ENCODE data around the gene SYNM.
A peak's percentile ranks its signal among the peaks of the same experiment; 100 is the strongest.

The SYNM gene

DNA sequence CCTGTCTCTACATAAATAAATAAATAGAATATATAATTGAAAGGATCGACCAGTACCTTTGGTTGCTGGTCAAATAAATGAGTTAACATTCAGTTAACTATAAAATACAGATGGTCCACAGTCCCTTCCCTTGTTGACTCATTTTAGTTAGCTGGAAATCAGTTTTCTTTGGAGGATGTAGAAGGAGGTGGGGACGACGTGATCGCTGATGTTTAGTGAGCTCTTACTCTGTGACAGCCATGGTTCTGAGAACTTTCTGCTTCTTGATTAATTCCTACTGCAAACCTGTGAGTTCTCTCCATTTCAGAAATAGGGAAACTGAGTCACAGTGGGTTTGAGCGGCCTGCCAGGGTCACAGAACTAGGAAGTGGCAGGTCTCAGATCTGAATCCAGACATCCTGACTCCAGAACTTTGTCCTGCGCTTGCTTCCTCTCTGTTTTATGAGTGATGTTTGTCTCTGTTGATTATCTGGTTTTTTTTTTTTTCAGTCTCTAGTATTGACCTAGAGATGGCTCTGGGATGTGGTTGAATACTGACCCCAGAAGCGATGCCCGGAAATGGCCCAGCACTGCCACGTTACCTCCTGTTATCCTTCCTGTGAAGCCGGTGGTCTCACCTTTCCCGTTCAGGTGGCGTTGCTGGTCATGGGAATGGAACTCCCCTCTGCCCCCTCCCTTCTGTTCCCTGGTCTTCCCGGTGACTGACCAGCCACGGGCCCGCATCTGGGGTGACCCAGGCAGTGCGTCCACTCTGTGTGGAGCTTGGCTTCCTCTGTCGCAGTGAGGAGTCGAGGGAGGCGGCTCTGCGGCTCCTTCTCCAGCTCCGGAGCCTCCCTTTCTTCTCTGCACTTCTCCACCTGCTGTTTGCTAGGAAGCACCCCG lies 18.2 kb downstream of the SYNM start:
- FAIRE-seq (no peak), DNase-seq (ENCODE audit: low spot score) (no peak)

DNA sequence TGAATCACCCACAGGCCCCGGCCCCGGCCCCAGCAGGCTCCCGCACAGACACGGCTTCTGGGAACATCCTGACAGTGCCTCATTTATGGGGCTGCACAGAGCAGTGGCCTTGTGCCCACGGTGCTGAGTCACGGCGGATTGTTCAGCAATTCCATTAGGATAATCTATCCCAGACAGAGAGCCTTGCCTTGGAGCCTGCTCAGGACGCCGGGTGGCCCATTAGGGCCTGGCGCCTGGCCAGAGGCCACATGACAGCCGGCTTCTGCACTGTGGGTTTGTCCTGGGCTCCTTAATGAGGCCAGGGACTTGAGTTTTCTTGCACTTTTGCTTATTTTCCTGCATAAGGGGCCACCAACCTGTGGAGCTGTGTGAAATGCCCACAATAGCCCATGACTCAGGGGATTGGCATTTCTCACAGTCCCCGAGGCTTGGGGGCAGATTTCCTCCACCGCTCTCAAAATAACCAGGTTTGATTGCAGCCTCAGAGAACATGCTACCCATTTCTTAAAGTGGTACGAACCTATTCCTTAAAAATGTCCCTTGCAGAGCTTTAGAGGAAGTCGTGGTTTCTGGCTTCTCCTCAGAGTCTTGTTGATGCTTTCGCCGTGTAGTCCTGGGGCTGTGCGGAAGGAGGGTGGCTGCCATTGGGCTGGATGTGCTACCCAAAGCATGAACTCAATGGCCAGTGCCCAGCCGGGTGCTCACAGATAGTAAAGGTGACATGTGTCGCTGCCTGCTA lies 19.0 kb downstream of the SYNM start:
- FAIRE-seq, result peak; percentile 96
- peak; percentile 97 for DNase-seq (ENCODE audit: low spot score)

DNA sequence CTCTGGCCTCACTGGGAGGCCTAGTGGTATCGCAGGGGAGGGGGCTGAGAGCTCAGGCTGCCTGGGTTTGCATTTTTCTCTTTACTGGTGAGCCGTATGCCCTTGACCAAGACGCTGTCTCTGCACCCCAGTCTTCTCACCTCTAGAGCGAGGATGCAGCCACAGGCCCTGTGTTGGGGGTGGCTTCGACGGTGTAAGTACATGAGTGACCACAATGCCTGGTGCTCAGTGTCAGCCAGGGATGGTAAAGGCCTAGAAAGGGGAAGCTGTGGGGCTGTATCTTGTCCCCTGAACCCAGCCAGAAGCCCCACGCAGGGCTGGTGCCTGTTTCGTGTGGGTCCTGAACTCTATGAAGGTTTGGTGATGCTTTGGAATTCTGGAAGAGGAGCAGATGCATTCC lies 19.8 kb downstream of the SYNM start:
- no peak for DNase-seq (ENCODE audit: low spot score)
- FAIRE-seq, result no peak

DNA sequence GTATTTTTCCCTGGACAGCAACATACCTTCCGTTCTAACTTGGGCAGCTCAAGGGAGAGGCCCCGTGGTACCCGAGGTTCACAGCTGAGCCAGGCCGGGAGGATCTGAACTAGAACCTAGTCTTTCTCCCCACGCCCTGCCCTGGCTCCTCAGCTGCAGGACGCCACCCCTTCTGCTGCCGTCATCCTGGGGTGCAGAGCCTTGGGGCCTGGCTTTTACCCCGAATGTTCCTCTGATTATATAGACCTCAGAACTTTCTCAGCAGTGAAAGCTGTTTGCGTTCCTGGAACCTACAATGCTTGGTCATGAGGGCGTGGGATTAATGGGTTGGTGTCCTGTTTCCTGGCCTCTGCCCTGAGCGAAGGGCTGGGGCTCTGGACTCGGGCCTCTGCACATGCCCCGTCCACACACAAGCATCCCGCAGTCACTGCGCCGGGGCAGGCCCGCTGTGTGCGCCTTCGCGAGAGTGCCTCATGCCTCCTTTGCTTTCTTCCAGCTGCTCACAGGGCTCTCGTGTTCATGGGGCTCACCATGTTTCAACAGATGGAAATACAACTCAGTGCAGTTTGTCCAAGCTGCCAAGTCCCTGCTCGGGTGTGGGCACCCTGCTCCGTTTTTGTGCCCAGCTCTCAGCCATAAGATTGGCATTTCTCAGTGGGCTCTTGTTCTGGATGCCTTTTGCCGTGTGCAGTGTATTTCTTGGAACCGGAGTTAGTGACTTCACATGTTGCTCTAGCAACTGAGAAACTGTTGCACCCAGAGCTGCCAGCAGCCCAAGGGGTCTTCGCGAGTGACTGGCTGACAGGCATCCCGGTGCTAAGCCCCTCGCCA lies 20.4 kb downstream of the SYNM start:
- FAIRE-seq (no peak), DNase-seq (ENCODE audit: low spot score) (no peak)

DNA sequence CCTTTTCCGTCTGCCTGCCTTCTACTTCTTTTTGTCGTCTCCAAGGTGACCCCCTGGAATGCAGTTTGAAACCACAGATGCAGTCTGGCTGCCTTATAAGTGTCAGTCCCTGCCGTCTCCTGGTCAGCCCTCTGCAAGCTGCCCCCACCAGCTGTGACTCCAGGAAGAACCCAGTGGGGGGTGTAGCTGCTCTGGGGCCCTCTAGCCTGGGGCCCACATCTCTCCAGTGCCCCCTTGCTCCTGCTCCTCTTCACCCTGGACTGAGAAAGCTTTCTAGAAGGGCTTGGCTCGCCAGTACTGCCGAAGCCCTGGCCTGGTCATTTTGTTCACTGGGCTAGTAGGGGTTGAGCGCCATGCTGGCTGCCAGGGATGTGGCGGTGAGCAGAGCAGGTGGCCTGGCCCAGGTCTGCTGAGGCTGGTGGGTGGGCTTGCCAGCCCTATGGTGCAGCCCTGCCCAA lies 21.3 kb downstream of the SYNM start:
- DNase-seq (ENCODE audit: low spot score) (no peak), FAIRE-seq (no peak)

DNA sequence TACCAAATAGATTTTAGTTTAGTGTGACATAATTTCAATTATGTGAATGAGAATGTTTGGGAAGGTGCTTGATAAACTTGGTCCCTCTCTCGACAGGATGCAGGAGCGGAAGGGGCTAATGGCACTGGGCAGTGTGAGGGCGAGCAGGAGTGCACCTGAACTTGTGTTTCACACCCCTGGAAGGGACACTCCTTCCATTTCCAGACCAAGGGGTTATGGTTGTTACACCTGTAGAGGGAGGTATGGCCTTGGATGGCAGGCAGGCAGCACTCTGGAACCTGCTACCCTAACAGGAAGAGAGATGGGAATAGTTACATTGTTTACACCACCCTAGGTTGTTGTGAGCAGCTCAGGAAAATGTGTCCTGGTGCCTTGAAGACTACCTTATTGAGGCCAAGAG lies 22.1 kb downstream of the SYNM start:
- DNase-seq (ENCODE audit: low spot score) (no peak), FAIRE-seq (no peak)

DNA sequence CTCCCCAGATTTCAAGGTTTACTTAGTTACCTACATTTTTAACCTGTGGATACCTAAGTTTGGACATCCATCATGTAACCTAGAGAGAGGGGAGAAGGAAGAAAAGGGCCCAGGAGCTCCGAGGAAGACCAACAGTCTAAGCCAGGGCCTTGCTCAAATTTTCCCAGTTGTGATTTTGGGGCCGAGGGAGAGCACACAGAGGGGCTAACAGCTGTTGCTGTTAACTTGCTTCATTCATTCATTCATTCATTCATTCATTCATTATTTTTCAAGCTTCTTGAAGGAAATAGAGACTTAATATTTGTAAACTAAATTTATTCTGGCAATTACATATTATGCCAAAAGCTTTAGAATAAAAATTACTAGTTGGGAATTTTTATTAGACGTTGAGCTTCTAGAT lies 22.9 kb downstream of the SYNM start:
- DNase-seq (ENCODE audit: low spot score) (no peak), FAIRE-seq (no peak)

DNA sequence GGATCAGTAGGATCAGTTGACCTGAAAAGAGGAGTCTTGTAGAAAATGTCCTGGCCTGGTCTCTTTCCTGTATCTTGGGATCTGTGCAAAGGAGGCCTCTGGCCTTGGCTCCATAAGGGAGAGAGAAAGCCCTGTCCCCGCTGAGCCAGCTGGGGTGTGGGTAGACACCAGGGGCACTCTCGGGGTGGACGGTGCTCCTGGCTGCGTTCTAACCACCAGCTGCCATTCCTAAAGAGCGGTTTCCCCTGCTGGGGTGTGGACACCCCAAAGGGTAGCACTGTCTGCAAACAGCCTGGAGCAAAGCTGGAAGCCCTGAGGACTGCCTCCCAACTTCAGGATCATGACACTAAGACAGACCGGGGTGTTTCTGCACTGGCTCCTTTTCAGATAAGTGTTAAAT lies 23.5 kb downstream of the SYNM start:
- DNase-seq (ENCODE audit: low spot score) (no peak), FAIRE-seq (no peak)

DNA sequence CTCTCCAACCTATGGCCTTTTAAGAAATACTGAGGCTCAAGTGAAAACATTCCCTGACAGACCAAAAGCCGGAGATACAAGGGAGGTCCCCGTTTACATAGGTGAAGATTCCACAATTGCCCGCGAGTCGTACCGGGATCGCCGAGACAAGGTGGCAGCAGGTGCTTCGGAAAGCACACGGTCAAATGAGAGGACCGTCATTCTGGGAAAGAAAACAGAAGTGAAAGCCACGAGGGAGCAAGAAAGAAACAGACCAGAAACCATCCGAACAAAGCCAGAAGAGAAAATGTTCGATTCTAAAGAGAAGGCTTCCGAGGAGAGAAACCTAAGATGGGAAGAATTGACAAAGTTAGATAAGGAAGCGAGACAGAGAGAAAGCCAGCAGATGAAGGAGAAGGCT lies 24.8 kb downstream of the SYNM start:
- DNase-seq (ENCODE audit: low spot score) (no peak), FAIRE-seq (no peak)

DNA sequence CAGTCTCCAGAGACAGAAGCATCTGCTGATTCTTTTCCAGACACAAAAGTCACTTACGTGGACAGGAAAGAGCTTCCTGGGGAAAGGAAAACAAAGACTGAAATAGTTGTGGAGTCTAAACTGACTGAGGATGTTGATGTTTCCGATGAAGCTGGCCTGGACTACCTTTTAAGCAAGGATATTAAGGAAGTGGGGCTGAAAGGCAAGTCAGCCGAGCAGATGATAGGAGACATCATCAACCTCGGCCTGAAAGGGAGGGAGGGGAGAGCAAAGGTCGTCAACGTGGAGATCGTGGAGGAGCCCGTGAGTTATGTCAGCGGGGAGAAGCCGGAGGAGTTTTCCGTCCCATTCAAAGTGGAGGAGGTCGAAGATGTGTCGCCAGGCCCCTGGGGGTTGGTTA lies 25.4 kb downstream of the SYNM start:
- FAIRE-seq, result no peak
- DNase-seq (ENCODE audit: low spot score), result peak; percentile 32

DNA sequence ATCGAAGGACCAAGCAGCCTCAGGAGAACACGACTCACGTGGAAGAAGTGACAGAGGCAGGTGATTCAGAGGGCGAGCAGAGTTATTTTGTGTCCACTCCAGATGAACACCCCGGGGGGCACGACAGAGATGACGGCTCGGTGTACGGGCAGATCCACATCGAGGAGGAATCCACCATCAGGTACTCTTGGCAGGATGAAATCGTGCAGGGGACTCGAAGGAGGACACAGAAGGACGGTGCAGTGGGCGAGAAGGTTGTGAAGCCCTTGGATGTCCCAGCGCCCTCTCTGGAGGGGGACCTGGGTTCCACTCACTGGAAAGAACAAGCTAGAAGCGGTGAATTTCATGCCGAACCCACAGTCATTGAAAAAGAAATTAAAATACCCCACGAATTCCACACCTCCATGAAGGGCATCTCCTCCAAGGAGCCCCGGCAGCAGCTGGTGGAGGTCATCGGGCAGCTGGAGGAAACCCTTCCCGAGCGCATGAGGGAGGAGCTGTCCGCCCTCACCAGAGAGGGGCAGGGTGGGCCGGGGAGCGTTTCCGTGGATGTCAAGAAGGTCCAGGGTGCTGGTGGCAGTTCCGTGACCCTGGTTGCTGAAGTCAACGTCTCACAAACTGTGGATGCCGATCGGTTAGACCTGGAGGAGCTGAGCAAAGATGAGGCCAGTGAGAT lies 26.0 kb downstream of the SYNM start:
- DNase-seq (ENCODE audit: low spot score) (no peak), FAIRE-seq (no peak)

DNA sequence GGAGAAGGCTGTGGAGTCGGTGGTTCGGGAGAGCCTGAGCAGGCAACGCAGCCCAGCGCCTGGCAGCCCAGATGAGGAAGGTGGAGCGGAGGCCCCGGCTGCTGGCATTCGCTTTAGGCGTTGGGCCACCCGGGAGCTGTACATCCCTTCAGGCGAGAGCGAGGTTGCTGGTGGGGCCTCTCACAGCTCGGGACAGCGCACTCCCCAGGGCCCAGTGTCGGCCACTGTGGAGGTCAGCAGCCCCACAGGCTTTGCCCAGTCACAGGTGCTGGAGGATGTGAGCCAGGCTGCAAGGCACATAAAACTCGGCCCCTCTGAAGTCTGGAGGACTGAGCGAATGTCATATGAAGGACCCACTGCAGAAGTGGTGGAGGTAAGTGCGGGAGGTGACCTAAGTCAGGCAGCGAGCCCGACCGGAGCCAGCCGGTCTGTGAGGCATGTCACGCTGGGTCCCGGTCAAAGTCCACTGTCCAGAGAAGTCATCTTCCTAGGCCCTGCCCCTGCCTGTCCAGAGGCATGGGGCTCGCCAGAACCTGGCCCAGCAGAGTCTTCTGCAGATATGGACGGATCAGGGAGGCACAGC lies 26.7 kb downstream of the SYNM start:
- FAIRE-seq (no peak), DNase-seq (ENCODE audit: low spot score) (no peak)

DNA sequence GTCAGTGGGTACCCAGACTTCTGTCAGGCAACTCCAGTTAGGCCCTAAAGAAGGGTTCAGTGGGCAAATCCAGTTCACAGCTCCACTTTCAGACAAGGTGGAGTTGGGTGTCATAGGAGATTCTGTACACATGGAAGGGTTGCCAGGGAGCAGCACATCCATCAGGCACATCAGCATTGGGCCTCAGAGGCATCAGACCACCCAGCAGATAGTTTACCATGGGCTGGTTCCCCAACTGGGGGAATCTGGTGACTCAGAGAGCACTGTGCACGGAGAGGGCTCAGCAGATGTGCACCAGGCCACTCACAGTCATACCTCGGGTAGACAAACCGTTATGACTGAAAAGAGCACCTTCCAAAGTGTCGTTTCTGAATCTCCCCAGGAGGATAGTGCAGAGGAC lies 27.2 kb downstream of the SYNM start:
- FAIRE-seq (no peak), DNase-seq (ENCODE audit: low spot score) (no peak)

DNA sequence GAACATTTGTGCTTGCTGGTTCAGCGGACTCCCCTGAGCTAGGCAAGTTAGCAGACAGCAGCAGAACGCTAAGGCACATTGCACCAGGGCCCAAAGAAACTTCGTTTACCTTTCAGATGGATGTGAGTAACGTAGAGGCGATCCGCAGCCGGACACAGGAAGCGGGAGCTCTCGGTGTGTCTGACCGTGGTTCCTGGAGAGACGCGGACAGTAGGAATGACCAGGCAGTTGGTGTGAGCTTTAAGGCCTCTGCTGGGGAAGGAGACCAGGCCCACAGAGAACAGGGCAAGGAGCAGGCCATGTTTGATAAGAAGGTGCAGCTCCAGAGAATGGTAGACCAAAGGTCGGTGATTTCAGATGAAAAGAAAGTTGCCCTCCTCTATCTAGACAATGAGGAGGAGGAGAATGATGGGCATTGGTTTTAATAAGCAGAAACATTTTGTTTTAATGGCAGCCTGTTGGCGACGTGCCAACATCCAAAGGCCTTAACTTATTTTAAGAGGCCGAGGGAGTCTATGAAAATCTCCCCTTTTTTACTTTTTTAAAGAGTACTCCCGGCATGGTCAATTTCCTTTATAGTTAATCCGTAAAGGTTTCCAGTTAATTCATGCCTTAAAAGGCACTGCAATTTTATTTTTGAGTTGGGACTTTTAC lies 27.9 kb downstream of the SYNM start:
- FAIRE-seq (no peak), DNase-seq (ENCODE audit: low spot score) (no peak)

DNA sequence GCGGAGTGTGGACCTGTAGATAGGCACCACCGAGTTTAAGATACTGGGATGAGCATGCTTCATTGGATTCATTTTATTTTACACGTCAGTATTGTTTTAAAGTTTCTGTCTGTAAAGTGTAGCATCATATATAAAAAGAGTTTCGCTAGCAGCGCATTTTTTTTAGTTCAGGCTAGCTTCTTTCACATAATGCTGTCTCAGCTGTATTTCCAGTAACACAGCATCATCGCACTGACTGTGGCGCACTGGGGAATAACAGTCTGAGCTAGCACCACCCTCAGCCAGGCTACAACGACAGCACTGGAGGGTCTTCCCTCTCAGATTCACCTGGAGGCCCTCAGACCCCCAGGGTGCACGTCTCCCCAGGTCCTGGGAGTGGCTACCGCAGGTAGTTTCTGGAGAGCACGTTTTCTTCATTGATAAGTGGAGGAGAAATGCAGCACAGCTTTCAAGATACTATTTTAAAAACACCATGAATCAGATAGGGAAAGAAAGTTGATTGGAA lies 29.5 kb downstream of the SYNM start:
- no peak for DNase-seq (ENCODE audit: low spot score)
- no peak for FAIRE-seq

DNA sequence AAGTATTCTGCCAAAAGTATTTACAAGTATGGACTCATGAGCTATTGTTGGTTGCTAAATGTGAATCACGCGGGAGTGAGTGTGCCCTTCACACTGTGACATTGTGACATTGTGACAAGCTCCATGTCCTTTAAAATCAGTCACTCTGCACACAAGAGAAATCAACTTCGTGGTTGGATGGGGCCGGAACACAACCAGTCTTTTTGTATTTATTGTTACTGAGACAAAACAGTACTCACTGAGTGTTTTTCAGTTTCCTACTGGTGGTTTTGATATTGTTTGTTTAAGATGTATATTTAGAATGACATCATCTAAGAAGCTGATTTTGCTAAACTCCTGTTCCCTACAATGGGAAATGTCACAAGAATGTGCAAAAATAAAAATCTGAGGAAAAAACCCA lies 30.3 kb downstream of the SYNM start:
- FAIRE-seq, result no peak

DNA sequence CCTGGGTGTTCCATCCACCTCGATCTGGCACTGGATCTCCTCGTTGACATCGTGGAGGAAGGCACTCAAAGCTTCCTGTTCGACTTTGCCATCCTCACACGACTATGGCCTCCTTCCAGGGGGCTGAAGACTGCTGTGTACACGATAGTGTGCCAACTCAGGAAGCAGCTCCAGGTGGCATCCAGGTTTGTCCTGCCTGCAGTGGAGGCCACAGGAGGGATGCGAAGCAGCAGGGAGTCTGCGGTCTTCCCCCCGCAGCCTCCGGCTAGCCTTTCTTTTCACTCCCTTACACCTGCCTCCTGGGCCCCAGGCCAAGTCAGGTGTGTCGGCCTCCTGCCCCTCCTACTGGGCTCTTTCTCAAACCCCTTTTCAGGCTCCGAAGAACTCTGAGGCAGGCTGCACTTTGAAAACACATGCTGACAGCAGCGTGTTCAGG lies 32.2 kb downstream of the SYNM start:
- FAIRE-seq, result no peak
- DNase-seq (ENCODE audit: low spot score), result no peak

More for the DNA sequence above, 30.3 kb downstream of the SYNM start:
- DNase-seq (ENCODE audit: low spot score), result no peak

DNA sequence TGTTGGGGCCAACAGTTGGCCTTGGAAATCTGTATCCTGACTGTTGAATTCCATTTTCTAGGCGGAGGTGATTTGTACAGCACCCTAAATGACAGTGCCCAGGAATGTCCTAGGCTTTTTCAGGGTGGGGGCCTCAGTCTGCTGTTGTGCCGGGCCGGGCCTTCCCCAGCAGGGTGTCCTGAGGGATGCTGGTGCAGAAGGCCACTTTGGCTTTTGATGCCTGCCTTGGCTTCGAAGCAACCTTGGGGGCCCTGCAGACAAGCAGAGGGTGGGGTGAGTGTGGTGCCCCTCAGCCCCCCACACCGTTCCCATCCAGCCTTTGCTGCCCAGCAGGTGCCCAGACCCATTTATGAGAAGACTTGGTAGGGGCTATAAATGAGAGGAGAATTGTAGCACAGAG lies 33.0 kb downstream of the SYNM start:
- DNase-seq (ENCODE audit: low spot score) (no peak), FAIRE-seq (no peak)

DNA sequence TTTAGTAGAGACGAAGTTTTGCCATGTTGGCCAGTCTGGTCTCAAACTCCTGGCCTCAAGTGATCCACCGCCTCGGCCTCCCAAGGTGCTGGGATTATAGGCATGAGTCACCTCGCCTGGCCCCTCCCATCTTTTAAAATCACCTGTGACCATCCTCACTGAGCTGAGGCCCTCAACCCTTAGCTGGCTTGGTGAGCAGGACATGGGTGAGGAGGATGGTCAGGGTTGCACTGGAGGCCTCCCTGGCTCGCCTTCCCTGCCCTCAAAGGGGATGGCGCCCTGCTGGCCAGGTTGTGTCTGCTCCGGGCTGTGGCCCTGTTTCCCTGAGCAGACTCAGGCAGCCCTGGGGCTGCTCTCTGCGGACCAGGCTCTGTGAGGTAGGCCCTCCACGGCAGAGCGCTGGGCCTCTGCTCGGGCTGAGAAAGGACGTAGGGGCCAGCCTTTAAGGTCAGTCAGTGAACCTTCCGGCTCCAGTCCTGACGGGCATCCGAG lies 33.7 kb downstream of the SYNM start:
- FAIRE-seq (no peak), DNase-seq (ENCODE audit: low spot score) (no peak)

DNA sequence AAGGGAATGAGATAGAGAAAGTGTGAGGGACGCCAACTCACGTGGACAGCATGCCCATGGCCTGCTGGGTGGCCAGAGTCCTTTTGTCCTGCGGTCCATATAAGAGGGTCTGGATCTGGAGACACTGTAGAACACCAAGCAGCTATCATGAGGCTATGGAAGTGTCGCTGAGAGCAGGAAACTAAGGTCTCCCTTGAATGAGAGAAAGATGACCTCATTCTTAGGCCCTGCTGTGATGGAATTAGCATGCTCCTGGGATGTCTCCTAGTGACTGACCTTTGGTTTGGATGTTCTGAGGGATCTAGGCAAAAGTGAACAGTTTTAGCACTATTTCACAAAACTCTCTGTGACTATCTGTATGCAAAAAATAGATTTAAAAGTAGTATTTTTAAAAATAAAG lies 34.4 kb downstream of the SYNM start:
- DNase-seq (ENCODE audit: low spot score) (no peak), FAIRE-seq (no peak)
